PC-3 (cell line): ENCODE data around the gene TPPP. TPM values are rescaled to one million over a fixed set of nuclear protein-coding genes. Genes with fewer than 3 reads are reported as not detected.

Experiments used
- ATAC-seq: fragments of 200-7000 bp; cut with Tn5 transposase; 2 replicates; pipeline ENCODE4 v1.9.1; 2020; ENCODE audit warnings: mild to moderate bottlenecking, moderate library complexity
- BruUV-seq: library from RNA; stranded (reverse); fragments of 400-500 nt; replicated peaks from 2 replicates; lab custom pipeline; 2021; lab: Mats Ljungman, UMichigan
- CTCF ChIA-PET: fragments of 300-600 bp; sonication (Branson Sonifier 250); formaldehyde crosslinking; loops from one replicate; lab custom pipeline; 2022; ENCODE audit warnings: antibody characterized with exemption; lab: Charles Lee
- POLR2A ChIA-PET: fragments of 300-600 bp; sonication (Branson Sonifier 250); formaldehyde crosslinking; loops from one replicate; lab custom pipeline; 2022; ENCODE audit warnings: antibody characterized with exemption; ENCODE audit not compliant: unreplicated experiment; lab: Charles Lee
- DNase-seq: peaks from one replicate; pipeline ENCODE4 v3.0.0-alpha.2; 2015
- H2AFZ ChIP-seq: fragments of 300-600 bp; sonication (generic); 2 replicates; pipeline ENCODE4 v1.6.0; 2016; ENCODE audit warnings: antibody characterized with exemption, low read length
- H3F3A ChIP-seq: fragments of 300-600 bp; sonication (generic); one replicate; pipeline ENCODE4 v1.6.0; 2017; ENCODE audit warnings: antibody characterized with exemption, low read length, control low read depth, mild to moderate bottlenecking; ENCODE audit not compliant: unreplicated experiment
- H3K27ac ChIP-seq: fragments of 300-600 bp; sonication (generic); 2 replicates; pipeline ENCODE4 v1.5.1; 2016; ENCODE audit warnings: mild to moderate bottlenecking, low read length
- H3K27me3 ChIP-seq: fragments of 300-600 bp; sonication (generic); 2 replicates; pipeline ENCODE4 v1.6.1; 2016; ENCODE audit warnings: low read length, mixed read lengths
- H3K36me3 ChIP-seq: fragments of 300-600 bp; sonication (generic); 2 replicates; pipeline ENCODE4 v1.6.1; 2016; ENCODE audit warnings: low read depth, mixed run types, low read length, mixed read lengths
- H3K4me1 ChIP-seq: fragments of 300-600 bp; sonication (generic); 2 replicates; pipeline ENCODE4 v1.5.1; 2016; ENCODE audit warnings: low read length; ENCODE audit not compliant: insufficient read depth
- H3K4me2 ChIP-seq: fragments of 300-600 bp; sonication (generic); 2 replicates; pipeline ENCODE4 v1.6.0; 2016; ENCODE audit warnings: low read length
- H3K4me3 ChIP-seq: fragments of 300-600 bp; sonication (generic); 2 replicates; pipeline ENCODE4 v1.5.1; 2016; ENCODE audit warnings: mild to moderate bottlenecking, low read length, mixed read lengths
- H3K79me2 ChIP-seq: fragments of 300-600 bp; sonication (generic); 2 replicates; pipeline ENCODE4 v1.6.1; 2017; ENCODE audit warnings: low read length, mixed read lengths
- H3K9ac ChIP-seq: fragments of 300-600 bp; sonication (generic); 2 replicates; pipeline ENCODE4 v1.6.0; 2016; ENCODE audit warnings: mild to moderate bottlenecking, low read length
- H3K9me2 ChIP-seq: fragments of 300-600 bp; sonication (generic); replicated peaks from 2 replicates; pipeline ENCODE4 v1.6.1; 2016; ENCODE audit warnings: mixed run types, low read length, mixed read lengths
- H3K9me3 ChIP-seq: fragments of 300-600 bp; sonication (generic); 2 replicates; pipeline ENCODE4 v1.6.1; 2016; ENCODE audit warnings: low read length, mixed read lengths
- H4K20me1 ChIP-seq: fragments of 300-600 bp; sonication (generic); 2 replicates; pipeline ENCODE4 v1.6.1; 2016; ENCODE audit warnings: low read length, mixed read lengths
- CTCF ChIP-seq: fragments of 300-600 bp; sonication (generic); conservative IDR thresholded peaks from 2 replicates; pipeline ENCODE4 v1.5.1; 2017; ENCODE audit warnings: antibody characterized with exemption, low read depth, mild to moderate bottlenecking, low read length
- EZH2 ChIP-seq: fragments of 300-600 bp; sonication (generic); IDR thresholded peaks from one replicate; pipeline ENCODE4 v1.6.1; 2017; ENCODE audit warnings: antibody characterized with exemption, mild to moderate bottlenecking, low read length; ENCODE audit not compliant: unreplicated experiment
- EZH2phosphoT487 ChIP-seq: fragments of 300-600 bp; sonication (generic); IDR thresholded peaks from 2 replicates; pipeline ENCODE4 v1.6.1; 2018; ENCODE audit warnings: mild to moderate bottlenecking, antibody characterized with exemption, low read length, borderline replicate concordance
- intact Hi-C: fragments of 100-400 bp; cut with micrococcal nuclease; formaldehyde crosslinking; loops from 2 replicates; pipeline ENCODE4 v1.9.0; 2023
- total RNA-seq: library from RNA; depleted of rRNA; stranded (reverse); fragments of >200 nt; gene quantifications from 2 replicates; pipeline ENCODE4 v1.2.3, GENCODE V29; 2014

The TPPP gene
- total RNA-seq, 1 experiment from 2014 or later, result 1.9 TPM

- Histone ChIP-seq H3K36me3 (peaks cover 45% of the 10 kb centered on the region), H3K27me3 (no peaks in the 10 kb centered on the region)
Measured at GRCh38 chr5:647727-648126, 45.4 kb downstream of the TPPP start.

DNA sequence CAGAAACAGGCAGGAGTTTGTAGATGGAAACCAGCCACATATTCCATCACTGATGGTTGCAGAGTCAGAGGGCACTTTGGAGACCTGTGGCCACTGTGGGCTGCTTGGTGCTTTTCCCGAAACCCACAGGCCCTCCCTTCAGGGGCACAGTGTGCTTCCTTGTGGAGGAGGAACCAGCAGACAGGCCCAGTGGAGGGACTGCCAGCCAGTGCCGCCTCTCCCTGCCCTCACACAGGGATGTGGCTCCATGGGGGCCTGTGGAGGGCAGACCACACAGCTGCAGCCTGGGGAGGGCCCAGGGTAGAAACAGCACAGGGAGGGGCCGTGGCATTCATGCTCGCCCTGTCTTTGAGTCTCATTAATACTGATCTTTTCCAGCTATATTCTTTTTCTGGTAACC, 45.8 kb downstream of the TPPP start:
- CTCF ChIA-PET, result no interaction called here

More at GRCh38 chr5:647727-648126, 45.4 kb downstream of the TPPP start:
- Histone ChIP-seq H3K4me3 (no peak overlapping the region), H3K4me2 (no peak overlapping the region), H3F3A (no peaks in the 10 kb centered on the region), H3K4me1 (no peaks in the 10 kb centered on the region), H3K9ac (no peak overlapping the region), H3K9me3 (no peaks in the 10 kb centered on the region), H2AFZ (no peak overlapping the region), H3K27ac (no peak overlapping the region), H3K79me2 (no peaks in the 10 kb centered on the region), H3K9me2 (no peaks in the 10 kb centered on the region), H4K20me1 (no peaks in the 10 kb centered on the region)
- ChIA-PET CTCF (no interaction called here), POLR2A (no interaction called here)
- ATAC-seq (no peak), DNase-seq (no peak)
- intact Hi-C loops, result no loop called here
- BruUV-seq, result no TSS peak
- TF ChIP-seq CTCF (no peak), EZH2 (no peak), EZH2phosphoT487 (no peak)

More for the DNA sequence above, 45.8 kb downstream of the TPPP start:
- BruUV-seq, result no TSS peak
- no peak overlapping the region for H3K9ac ChIP-seq
- no peaks in the 10 kb centered on the region for H4K20me1 ChIP-seq
- H3K27me3 ChIP-seq, result no peaks in the 10 kb centered on the region
- TF ChIP-seq EZH2 (no peak), CTCF (no peak), EZH2phosphoT487 (no peak)
- POLR2A ChIA-PET, result no interaction called here
- H3K4me3 ChIP-seq, result no peak overlapping the region
- no peaks in the 10 kb centered on the region for H3K79me2 ChIP-seq
- no peak overlapping the region for H3K4me2 ChIP-seq
- ATAC-seq (no peak), DNase-seq (no peak)
- no peaks in the 10 kb centered on the region for H3F3A ChIP-seq
- no peak overlapping the region for H3K27ac ChIP-seq
- H2AFZ ChIP-seq, result no peak overlapping the region
- H3K9me3 ChIP-seq, result no peaks in the 10 kb centered on the region
- no peaks in the 10 kb centered on the region for H3K9me2 ChIP-seq
- intact Hi-C loops, result no loop called here
- peaks cover 45% of the 10 kb centered on the region for H3K36me3 ChIP-seq
- H3K4me1 ChIP-seq, result no peaks in the 10 kb centered on the region
